Measurements from ENCODE around the gene TMOD3. TPM values are rescaled to one million over a fixed set of nuclear protein-coding genes. Genes with fewer than 3 reads are reported as not detected.

The TMOD3 gene
- total and polyA plus RNA-seq, 2 experiments from 2014 or later = 26.1 to 29.9 TPM

DNA sequence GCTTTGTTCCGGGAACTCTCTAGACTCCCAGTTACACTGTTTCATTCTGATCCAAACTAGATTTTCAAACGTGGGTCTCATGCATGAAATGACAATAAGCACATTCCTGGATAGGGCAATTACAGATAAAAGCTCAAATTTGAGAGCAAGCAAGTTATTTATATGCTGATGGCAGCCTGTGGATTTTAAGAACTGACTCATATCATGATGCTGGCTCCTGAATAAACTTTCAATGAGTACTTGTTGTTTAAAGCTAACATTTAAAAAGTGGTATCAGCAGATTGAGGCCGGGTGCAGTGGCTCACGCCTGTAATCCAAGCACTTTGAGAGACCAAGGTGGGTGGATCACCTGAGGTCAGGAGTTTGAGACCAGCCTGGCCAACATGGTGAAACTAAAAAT is 75.5 kb downstream of the TMOD3 start (continued):
- no peak for TF ChIP-seq ZNF462 (CRISPR knock-in tag; IDR thresholded peaks at IDR 0.05)
- TF ChIP-seq EZH2 (IDR thresholded peaks at IDR 0.05; ENCODE audit: low read depth, unreplicated experiment) = no peak
- TF ChIP-seq ZNF331 (CRISPR knock-in tag; IDR thresholded peaks at IDR 0.05; ENCODE audit: low read depth) = no peak
- no peak for TF ChIP-seq EZH2phosphoT487 (IDR thresholded peaks at IDR 0.05; ENCODE audit: unreplicated experiment)
- TF ChIP-seq JUNB (IDR thresholded peaks at IDR 0.05; ENCODE audit: unreplicated experiment) = no peak
- TF ChIP-seq STAT1 (IDR thresholded peaks at IDR 0.05; ENCODE audit: unreplicated experiment) = no peak

GRCh38 chr15:51907136-51907862 is 77.8 kb downstream of the TMOD3 start:
- Mint-ChIP-seq H3K27ac (no peak overlapping the region), H3K27me3 (ENCODE audit: insufficient read depth, low read depth, poor library complexity) (peaks cover 4% of the 10 kb centered on the region)
- peak; percentile 85 for ATAC-seq

More at GRCh38 chr15:51907136-51907862, 77.8 kb downstream of the TMOD3 start:
- Histone ChIP-seq H3K27me3 (ENCODE audit: insufficient read depth) (no peaks in the 10 kb centered on the region), H3F3A (replicated peaks; ENCODE audit: low read depth) (no peaks in the 10 kb centered on the region), H4K20me1 (replicated peaks; ENCODE audit: insufficient read depth) (peaks cover 4% of the 10 kb centered on the region; the same call in 1 of the 2 replicates), H3K36me3 (ENCODE audit: insufficient read depth) (no peaks in the 10 kb centered on the region), H3K4me2 (no peak overlapping the region), H3K27ac (ENCODE audit: low read depth) (no peak overlapping the region), H3K4me1 (ENCODE audit: insufficient read depth) (no peaks in the 10 kb centered on the region), H3K9me2 (ENCODE audit: insufficient read depth) (no peaks in the 10 kb centered on the region), H3K79me2 (replicated peaks; ENCODE audit: insufficient read depth) (no peaks in the 10 kb centered on the region), H2AFZ (no peak overlapping the region), H3K4me3 (no peak overlapping the region)
- TF ChIP-seq, protein P1, sequence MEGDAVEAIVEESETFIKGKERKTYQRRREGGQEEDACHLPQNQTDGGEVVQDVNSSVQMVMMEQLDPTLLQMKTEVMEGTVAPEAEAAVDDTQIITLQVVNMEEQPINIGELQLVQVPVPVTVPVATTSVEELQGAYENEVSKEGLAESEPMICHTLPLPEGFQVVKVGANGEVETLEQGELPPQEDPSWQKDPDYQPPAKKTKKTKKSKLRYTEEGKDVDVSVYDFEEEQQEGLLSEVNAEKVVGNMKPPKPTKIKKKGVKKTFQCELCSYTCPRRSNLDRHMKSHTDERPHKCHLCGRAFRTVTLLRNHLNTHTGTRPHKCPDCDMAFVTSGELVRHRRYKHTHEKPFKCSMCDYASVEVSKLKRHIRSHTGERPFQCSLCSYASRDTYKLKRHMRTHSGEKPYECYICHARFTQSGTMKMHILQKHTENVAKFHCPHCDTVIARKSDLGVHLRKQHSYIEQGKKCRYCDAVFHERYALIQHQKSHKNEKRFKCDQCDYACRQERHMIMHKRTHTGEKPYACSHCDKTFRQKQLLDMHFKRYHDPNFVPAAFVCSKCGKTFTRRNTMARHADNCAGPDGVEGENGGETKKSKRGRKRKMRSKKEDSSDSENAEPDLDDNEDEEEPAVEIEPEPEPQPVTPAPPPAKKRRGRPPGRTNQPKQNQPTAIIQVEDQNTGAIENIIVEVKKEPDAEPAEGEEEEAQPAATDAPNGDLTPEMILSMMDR (conservative IDR thresholded peaks at IDR 0.05; ENCODE audit: low read depth in 2 of 2) = peak; percentile 37 to 45; a peak in 2 of 4 replicates
- TF ChIP-seq JUNB (IDR thresholded peaks at IDR 0.05; ENCODE audit: unreplicated experiment) = no peak
- Mint-ChIP-seq H3K4me3 (no peak overlapping the region), H3K9me3 (no peaks in the 10 kb centered on the region), H3K4me1 (peaks cover 4% of the 10 kb centered on the region; the same call in 2 of the 3 replicates), H3K36me3 (ENCODE audit: low read depth) (peaks cover 15% of the 10 kb centered on the region; the same call in 2 of the 3 replicates)
- DNase-seq (ENCODE audit: low spot score) = peak; percentile 60

All from GM23338 (cell line).